A673 (cell line): Measurements from ENCODE around the gene FAM110D.

Source experiments
- CTCF ChIP-seq: fragments of 300-800, 200-600 bp; sonication (generic); conservative IDR thresholded peaks from 2 replicates; pipeline ENCODE4 v1.5.1; 2017; ENCODE audit warnings: low read depth, mild to moderate bottlenecking, antibody characterized with exemption, low read length, moderate library complexity, mixed read lengths
- EZH2 ChIP-seq: fragments of 200-600 bp; sonication (generic); IDR thresholded peaks from 2 replicates; pipeline ENCODE4 v1.6.1; 2017; ENCODE audit warnings: borderline replicate concordance, low read depth, mild to moderate bottlenecking, mixed read lengths, antibody characterized with exemption, low read length; ENCODE audit not compliant: poor library complexity, severe bottlenecking

- TF ChIP-seq EZH2: no peak
- TF ChIP-seq CTCF: no peak
Measured at GRCh38 chr1:26159743-26160039, 812 bp downstream of the FAM110D start.
